Stimulated activated CD4-positive, alpha-beta T cell treated with anti-CD3 and anti-CD28 coated beads, TNF-alpha, amount 100 ng/mL, for 1 hour (primary cell): Measurements from ENCODE around the gene CRYGN.
A peak's percentile ranks its signal among the peaks of the same experiment; 100 is the strongest.

Source experiments
- DNase-seq, 3 donors: peaks; one replicate each; pipeline ENCODE4 v3.0.0-alpha.2; 2020; ENCODE audit warnings: low read depth in 3 of 3, low spot score in 1 of 3

CRYGN gene

GRCh38 chr7:151392426-151392825 lies 47.5 kb downstream of the CRYGN start:
- DNase-seq, result no peak

- DNase-seq, result no peak
Measured at GRCh38 chr7:151392002-151392401, 47.9 kb downstream of the CRYGN start.

DNA sequence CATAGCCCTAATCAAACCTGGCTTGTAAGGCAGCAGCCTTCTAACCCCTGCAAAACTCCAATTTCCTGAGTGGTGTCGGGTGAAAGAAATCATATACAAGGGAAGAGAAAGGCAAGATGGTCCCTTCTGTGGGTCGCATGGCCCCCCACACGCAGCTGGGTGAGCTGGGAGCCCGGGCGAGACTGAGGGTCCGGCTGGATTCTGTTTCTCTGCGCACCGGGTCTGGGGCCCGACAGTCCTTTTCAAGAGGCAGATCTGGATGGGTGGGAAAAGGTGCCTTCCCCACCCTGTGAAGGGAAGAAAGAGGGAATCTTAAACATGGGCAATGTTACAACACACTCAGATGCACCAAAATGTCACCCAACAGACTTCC lies 48.6 kb downstream of the CRYGN start:
- DNase-seq, result no peak

GRCh38 chr7:151390598-151391357 lies 49.2 kb downstream of the CRYGN start:
- no peak for DNase-seq

DNA sequence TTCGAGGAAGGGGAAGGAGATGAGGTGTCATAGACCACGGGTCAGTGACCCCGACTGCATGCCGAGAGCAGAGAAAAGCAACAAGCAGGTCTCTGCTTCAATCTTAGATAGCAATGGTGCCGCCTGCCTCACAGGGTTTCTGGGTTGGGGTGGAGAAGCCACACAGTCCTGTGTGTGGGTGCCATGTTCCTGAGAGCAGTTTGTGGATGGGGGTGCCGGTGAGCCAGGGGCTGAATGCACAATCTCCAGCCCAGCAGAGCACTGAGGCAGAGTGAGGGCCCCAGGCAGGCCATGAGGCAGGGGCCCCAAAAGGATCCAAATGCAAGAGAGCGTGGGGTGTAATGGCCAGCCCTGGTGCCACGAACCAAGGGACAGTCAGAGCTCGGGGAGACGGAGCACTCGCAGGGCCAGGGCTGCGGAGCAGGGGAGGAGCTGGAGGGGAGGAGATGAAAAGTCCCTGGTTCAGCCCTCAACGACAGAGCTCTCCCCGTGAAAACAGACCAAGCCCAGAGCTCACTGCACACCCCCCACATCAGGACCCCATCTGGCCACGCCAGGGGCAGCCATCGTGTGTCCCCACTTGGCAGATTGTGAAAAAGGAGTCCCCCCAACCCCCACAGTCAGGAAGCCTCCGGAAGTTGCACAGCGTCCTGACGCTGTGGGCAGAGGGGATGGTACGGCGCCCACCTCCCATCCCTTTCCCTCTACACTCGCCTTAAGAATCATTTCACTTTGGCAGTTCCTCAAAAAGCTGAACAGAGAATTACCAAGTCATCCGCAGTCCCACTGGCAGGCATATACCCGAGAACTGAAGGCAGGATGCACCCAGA lies 50.0 kb downstream of the CRYGN start:
- DNase-seq, result no peak

DNA sequence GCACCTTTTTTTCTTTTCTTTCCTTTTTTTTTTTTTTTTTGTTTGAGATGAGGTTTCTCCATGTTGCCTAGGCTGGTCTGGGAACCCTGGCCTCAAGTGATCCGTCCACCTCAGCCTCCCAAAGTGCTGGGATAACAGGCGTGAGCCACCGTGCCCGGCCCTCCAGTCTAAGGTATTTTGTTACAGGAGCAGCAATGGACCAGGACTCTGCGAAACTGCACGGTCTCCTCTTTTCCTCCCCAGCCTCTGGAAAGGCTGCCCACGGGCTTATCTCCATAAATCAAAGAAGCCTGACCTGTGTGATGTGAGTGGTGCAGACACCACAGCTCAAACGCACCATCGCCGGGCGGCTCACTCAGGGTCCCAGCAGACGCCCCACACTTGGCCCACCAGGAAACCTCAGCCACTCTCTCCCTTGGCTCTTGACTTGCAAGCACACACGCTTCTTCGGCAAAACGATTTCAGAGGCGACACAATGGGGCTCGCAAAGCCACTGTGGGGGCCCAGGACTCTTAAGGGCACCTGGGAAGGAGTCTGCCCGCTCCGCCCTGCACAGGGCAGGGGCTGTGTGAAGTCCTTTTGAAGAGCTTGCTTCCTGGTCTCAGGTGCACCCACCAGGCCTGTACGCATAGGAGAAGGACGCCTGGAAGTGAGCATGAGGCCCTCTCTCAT lies 50.7 kb downstream of the CRYGN start:
- no peak for DNase-seq

DNA sequence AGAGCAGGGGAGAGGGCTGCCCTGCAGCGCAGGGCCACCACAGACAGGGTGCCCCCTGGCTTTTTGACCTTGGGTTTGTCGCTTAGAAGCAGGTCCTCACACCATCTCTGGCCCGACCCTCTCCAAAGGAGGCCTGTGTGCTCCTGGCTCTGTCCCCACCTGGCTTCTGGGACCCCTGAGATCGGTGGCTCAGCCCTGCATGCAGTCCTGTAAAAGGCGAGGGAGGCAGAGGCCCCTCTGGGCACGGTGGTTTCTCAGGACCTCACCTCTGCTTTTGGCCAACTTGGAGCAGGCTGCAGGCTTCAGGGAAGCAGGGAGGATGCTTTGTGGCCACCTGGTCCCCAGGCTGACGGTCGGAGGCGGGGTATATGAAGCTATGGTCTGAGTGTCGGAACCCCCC lies 51.5 kb downstream of the CRYGN start:
- no peak for DNase-seq

DNA sequence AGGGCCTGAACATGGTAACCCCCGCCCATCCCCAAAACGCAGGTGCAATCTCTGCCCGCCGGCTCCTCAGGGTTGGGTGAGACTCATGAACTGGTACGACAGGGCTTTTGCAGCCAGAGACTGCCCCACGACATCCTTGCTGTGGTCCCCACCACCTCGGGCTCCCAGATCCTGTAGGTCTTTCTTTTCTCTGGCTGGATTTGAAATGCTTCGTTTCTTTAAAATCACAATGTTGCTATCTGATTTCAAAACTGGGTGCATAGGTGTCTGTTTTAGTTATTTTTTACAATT lies 52.0 kb downstream of the CRYGN start:
- DNase-seq, result no peak

GRCh38 chr7:151387161-151388006 lies 52.6 kb downstream of the CRYGN start:
- DNase-seq, result no peak

- DNase-seq, result no peak
Measured at GRCh38 chr7:151386301-151387160, 53.4 kb downstream of the CRYGN start.

- DNase-seq, result no peak
Measured at GRCh38 chr7:151385626-151386300, 54.2 kb downstream of the CRYGN start.

DNA sequence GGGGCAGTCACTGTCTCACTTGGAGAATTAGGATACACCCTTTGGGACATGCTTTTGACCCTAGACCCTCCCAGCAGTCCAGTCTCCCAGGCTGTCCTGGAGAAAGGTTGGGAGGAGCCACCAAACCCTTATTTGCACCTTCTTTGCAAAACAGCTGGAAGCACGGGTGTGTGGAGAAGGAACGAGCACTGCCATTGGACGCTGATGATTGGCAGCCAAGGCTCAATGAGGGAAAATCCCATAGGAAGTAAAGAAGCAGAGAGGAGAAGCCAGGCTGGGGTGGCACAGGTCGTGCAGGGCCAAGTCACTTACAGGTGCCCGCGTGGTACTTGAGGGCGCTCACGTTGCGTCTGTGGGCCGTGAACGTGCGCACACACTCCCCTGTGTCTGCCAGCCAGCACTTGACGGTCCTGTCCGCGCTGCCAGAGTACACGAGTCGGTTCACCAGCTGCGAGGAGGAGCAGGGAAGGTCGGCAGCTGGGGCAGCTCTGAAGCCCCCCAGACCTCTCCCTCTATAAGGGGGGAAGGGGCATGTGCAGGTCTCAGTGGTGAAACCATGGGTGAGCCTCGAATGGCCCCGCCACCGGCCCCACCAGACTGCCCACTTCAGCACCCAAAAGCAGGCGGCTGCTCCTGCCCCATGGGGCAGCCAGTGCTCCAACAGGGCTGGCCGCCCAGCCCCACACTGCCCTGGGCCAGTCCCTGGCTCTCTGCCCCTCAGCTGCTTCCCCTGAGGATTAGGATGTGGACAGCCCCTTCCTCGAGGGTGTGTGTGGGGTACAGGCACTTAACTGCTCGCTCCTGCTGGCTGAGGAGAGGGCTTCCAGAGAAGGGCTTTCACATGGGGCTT lies 54.9 kb downstream of the CRYGN start:
- no peak for DNase-seq

DNA sequence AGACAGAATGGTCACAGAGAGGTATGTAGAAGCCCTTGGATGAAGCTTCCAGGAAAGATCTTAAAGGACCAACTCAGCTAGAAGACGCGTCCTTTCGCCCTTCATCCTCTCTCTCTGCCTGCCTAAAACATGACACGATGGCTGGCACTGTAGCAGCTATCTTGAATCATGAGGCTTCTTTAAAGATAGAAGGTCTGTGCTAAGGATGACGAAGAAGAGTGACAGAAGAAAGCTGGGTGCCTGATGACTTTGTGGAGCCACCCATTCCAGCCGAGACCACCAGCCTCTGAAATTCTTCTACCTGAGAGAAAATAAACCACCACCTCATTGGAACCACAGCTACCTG lies 55.6 kb downstream of the CRYGN start:
- no peak for DNase-seq

GRCh38 chr7:151383638-151384351 lies 56.1 kb downstream of the CRYGN start:
- DNase-seq, result no peak

- no peak for DNase-seq
Measured at GRCh38 chr7:151382079-151382885, 57.7 kb downstream of the CRYGN start.

GRCh38 chr7:151381348-151382078 lies 58.4 kb downstream of the CRYGN start:
- peak in 2 of 3 donors; percentile 10 to 12 for DNase-seq

DNA sequence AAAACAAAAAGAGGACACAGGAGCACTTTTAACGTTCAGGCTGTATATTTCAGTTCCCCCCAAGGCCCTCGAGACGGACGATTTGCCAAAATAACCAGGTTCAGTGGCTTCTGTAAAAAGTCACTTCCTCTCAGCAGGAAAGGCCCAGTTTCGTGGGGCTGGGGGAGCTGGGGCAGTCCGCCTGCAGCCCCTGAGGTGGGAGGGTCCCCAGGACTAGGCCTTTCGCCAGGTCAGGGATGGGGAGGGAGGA lies 58.9 kb downstream of the CRYGN start:
- no peak for DNase-seq
